ENCODE measurements around the gene ARPP19. TPM values are rescaled to one million over a fixed set of nuclear protein-coding genes. Genes with fewer than 3 reads are reported as not detected.

The ARPP19 gene
- total and polyA plus RNA-seq, 9 of the 15 experiments (the other 6 are each of a cell fraction or from before 2014, with no cell fraction given), result 33.3 to 102 (median 60.5) TPM

GRCh38 chr15:52540374-52541012, 28.3 kb downstream of the ARPP19 start (continued):
- no peak for TF ChIP-seq ZNF764 (CRISPR knock-in tag; IDR thresholded peaks at IDR 0.05; ENCODE audit: low read depth)
- no peak for TF ChIP-seq CGGBP1 (CRISPR knock-in tag; IDR thresholded peaks at IDR 0.05)
- TF ChIP-seq NCOA2 (IDR thresholded peaks at IDR 0.05; ENCODE audit: partially characterized antibody in 2 of 2), result no peak
- TF ChIP-seq ZNF277 (CRISPR knock-in tag; IDR thresholded peaks at IDR 0.05; ENCODE audit: borderline replicate concordance), result no peak
- no peak for TF ChIP-seq RERE (CRISPR knock-in tag; IDR thresholded peaks at IDR 0.05; ENCODE audit: borderline replicate concordance)
- TF ChIP-seq ZHX1 (conservative IDR thresholded peaks at IDR 0.05; ENCODE audit: low read length), result no peak
- no peak for TF ChIP-seq BRD4 (IDR thresholded peaks at IDR 0.05)
- TF ChIP-seq SNIP1 (IDR thresholded peaks at IDR 0.05; ENCODE audit: low read depth), result no peak
- TF ChIP-seq FUS (optimal IDR thresholded peaks at IDR 0.05; ENCODE audit: low read depth, low read length), result no peak
- TF ChIP-seq ATF3 (IDR thresholded peaks at IDR 0.05), result peak; percentile 78
- TF ChIP-seq ATF3 (CRISPR knock-in tag; conservative IDR thresholded peaks at IDR 0.05), result no peak
- no peak for TF ChIP-seq CHD2 (IDR thresholded peaks at IDR 0.05; ENCODE audit: low read depth, low read length)
- no peak for TF ChIP-seq RFX7 (CRISPR knock-in tag; IDR thresholded peaks at IDR 0.05)
- no peak for TF ChIP-seq CREB3 (tag; conservative IDR thresholded peaks at IDR 0.05; ENCODE audit: low read depth)
- no peak for TF ChIP-seq SRF (CRISPR knock-in tag; IDR thresholded peaks at IDR 0.05)
- no peak for TF ChIP-seq ARID1B (IDR thresholded peaks at IDR 0.05)
